ENCODE results near the gene GREM2.

Gene GREM2

GRCh38 chr1:240559781-240560180 is 52.2 kb downstream of the GREM2 start:
- DNase-seq = peak; percentile 15

- peak; percentile 56 for DNase-seq
These were observed 56.4 kb downstream of the GREM2 start for GRCh38 chr1:240555524-240555923.

DNA sequence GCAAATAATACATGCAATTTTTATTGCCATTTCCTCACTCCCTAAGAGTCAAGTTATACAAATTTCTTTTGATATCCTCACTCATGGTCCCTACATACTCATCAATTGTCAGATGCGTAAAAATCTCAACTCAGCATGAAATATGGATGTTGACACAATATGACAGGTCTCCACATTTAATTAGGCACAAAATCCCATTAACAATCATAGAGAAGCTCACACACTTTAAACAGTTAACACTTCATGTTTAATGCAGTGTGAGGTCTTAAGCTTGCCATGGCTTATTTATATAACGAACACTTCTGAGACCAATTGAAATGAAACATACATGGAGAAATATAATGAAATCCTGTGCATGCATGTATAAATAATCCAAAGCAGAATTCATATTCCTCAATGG is 58.6 kb downstream of the GREM2 start:
- DNase-seq = no peak

GRCh38 chr1:240539769-240540414 is 72.1 kb downstream of the GREM2 start:
- DNase-seq = no peak

DNA sequence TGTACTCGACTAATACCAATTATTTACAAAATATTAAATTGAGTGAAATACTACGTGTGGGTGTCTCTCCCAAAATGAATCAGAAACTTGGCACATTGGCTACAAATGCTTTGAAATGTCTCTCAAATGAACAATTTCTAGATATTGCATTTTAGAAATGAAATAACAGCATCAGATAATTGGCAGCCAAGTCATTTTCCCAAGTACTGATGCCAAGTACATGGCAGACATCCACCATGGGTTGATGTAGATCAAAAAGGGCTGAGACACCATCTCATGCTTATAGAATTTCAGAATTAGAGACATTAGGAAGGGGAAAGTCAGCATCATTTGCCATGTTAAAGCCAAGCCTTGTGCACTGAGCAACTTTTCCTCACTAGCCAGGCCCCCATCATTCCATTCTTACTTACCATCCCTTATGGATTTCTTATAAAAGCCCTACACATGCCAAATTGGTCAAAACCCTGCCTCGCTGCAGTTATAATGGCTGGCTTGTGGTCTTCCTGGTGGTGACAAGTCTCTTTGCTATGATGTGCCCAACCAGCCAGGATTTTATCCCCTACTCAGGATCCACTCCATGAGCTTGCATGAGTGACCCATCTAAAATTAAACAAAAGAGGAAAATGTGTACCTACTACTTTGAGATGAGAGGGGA is 73.1 kb downstream of the GREM2 start:
- DNase-seq = peak; percentile 54

- no peak for DNase-seq
These were observed 78.7 kb downstream of the GREM2 start for GRCh38 chr1:240533154-240533780.

DNA sequence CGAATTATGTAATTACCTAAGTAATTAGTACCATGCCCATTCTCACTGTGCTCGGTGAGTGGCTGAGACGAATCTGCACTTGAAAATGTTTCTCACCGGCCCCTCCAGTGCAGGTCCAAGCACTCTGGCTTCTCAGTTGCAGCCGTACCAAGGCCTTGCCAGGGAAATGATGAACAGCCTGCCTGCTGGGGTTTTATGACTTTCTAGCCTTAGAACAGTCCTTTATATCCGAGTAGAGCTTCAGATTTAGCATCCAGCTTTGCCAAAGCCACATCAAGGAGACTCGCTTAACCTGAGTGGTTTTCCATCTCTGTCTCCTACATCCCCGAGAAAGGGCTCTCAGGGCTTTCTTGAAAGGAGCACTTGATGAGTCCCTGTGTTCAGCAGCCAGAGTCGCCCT is 83.4 kb downstream of the GREM2 start:
- DNase-seq = no peak

DNA sequence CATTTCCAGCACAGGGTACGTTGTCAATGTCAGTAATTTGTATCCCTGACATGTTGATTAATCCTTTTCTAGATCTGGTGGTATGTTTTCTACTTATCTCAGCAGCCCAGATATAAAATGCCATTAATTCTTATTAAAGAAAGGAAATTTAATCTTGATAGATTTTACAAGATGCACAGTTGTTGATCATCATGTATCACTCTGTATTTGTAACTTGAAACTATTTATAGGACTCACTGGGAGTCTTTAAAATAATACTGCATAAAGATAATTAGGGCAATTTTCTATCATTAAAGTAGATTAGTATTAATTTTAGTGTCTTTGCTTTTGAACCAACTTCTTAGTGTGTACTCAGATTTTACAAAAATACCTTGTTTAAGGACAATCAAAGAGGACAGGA is 84.9 kb downstream of the GREM2 start:
- DNase-seq = no peak

GRCh38 chr1:240526312-240526711 is 85.6 kb downstream of the GREM2 start:
- no peak for DNase-seq

GRCh38 chr1:240524356-240525069 is 87.4 kb downstream of the GREM2 start:
- DNase-seq = peak; percentile 22

- no peak for DNase-seq
These were observed 89.7 kb downstream of the GREM2 start for GRCh38 chr1:240522122-240522822.

DNA sequence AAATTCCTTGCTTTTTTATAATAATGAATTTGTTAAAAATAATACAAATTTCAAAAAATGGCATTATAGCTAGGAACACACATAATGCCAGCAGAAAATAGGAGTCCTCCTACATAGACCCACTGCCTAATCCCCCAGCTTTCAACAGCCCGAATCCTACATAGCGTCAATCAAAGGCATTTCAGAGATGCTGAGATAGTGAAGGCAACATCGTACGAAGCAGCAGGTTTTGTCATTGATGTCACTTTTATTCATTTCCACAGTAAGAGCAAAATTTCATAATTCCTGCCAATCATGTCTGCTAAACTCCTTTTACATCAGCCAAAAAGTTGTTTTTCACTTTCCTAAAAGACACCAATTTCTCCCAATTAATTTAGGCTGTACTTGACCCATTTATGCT is 94.1 kb downstream of the GREM2 start:
- DNase-seq = no peak

- DNase-seq = no peak
These were observed 95.9 kb downstream of the GREM2 start for GRCh38 chr1:240516069-240516468.

- peak; percentile 62 for DNase-seq
These were observed 96.5 kb downstream of the GREM2 start for GRCh38 chr1:240515505-240515904.

GRCh38 chr1:240511789-240512188 is 100.2 kb downstream of the GREM2 start:
- no peak for DNase-seq

DNA sequence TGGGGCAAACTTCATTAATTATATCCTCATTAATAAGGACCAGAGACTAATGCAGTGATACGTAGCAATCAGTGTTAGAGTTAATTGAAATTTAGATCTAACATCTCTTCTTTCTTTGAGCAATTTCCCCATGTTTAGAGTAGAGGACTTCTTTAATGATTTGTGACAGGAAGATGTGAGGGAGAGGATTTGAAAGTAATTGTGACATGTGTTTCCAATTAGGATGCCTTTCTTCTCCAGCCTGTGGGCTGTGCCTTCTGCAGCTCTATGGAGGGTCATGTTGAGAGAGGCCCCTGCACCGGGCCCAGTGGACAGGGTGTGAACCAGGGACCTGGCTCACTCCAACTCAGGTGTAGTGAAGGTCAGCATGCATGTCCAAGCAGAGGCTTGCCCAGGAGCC is 103.0 kb downstream of the GREM2 start:
- peak; percentile 68 for DNase-seq

- DNase-seq = no peak
These were observed 103.8 kb downstream of the GREM2 start for GRCh38 chr1:240508201-240508600.

GRCh38 chr1:240506176-240506575 is 105.8 kb downstream of the GREM2 start:
- DNase-seq = no peak

DNA sequence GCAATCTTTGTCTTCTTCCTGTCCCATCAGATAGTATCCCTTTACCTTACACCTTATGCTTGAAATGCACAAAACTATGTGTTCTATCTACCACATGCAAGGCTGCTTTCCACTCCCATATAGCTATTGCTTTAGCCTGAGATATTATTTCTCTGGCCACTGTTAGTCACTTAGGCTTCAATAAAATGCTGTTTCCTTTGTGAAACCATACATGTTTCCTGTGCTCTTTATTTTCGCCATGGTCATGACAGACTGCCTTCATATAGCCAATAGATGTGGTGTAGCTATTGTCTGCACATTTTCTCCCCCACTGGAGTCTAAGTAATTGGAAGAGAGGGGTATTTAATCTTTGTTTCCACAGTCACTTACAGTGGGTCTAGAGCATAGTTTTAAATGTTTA is 108.4 kb downstream of the GREM2 start:
- DNase-seq = no peak

- DNase-seq = no peak
These were observed 108.9 kb downstream of the GREM2 start for GRCh38 chr1:240503036-240503435.

- peak; percentile 49 for DNase-seq
These were observed 110.8 kb downstream of the GREM2 start for GRCh38 chr1:240501115-240501514.

GRCh38 chr1:240500647-240501046 is 111.3 kb downstream of the GREM2 start:
- no peak for DNase-seq

- DNase-seq = peak; percentile 47
These were observed 112.9 kb downstream of the GREM2 start for GRCh38 chr1:240499012-240499411.

Data from fibroblast of skin of scalp (primary cell).